Liver (tissue), 9 donors: ENCODE results near the gene ZFYVE9. TPM values are rescaled to one million over a fixed set of nuclear protein-coding genes. Genes with fewer than 3 reads are reported as not detected.

ENCODE experiments used
- DNase-seq: peaks from one replicate; pipeline ENCODE4 v3.0.0-alpha.2; 2017; ENCODE audit warnings: low spot score
- H3K27ac ChIP-seq, 2 donors: one replicate each; pipeline ENCODE4 v1.7.0; 2013; ENCODE audit warnings: inconsistent platforms in 2 of 2, low read length in 2 of 2, control low read depth in 1 of 2, low read depth in 1 of 2, mild to moderate bottlenecking in 1 of 2
- H3K27me3 ChIP-seq, 4 donors: one replicate each; pipeline versions ENCODE4 v1.6.1 to v1.7.0; 2013; ENCODE audit warnings: low read length in 3 of 4, inconsistent platforms in 1 of 4, mild to moderate bottlenecking in 1 of 4, moderate library complexity in 1 of 4; ENCODE audit not compliant: control insufficient read depth in 4 of 4, insufficient read depth in 4 of 4
- H3K36me3 ChIP-seq, 4 donors: one replicate each; pipeline versions ENCODE4 v1.6.1 to v1.7.0; 2013; ENCODE audit warnings: low read length in 3 of 4, mild to moderate bottlenecking in 3 of 4, low read depth in 1 of 4, moderate library complexity in 1 of 4; ENCODE audit not compliant: control insufficient read depth in 4 of 4, insufficient read depth in 3 of 4
- H3K4me1 ChIP-seq, 4 donors: one replicate each; pipeline versions ENCODE4 v1.6.1 to v1.7.0; 2013; ENCODE audit warnings: low read length in 3 of 4, mild to moderate bottlenecking in 3 of 4, moderate library complexity in 1 of 4; ENCODE audit not compliant: control insufficient read depth in 4 of 4, insufficient read depth in 4 of 4
- H3K4me3 ChIP-seq, 3 donors: one replicate each; pipeline versions ENCODE4 v1.6.1 to v1.7.0; 2013; ENCODE audit warnings: low read length in 3 of 3, control low read depth in 1 of 3, low read depth in 1 of 3, mild to moderate bottlenecking in 1 of 3
- H3K9ac ChIP-seq, 2 donors: one replicate each; pipeline ENCODE4 v1.7.0; 2013; ENCODE audit warnings: low read length in 2 of 2, mild to moderate bottlenecking in 2 of 2, moderate library complexity in 2 of 2, control low read depth in 1 of 2, low read depth in 1 of 2
- H3K9me3 ChIP-seq, 4 donors: one replicate each; pipeline versions ENCODE4 v1.6.1 to v1.7.0; 2013; ENCODE audit warnings: low read length in 3 of 4; ENCODE audit not compliant: control insufficient read depth in 4 of 4
- CTCF ChIP-seq: fragments of 150-350 bp; IDR thresholded peaks from 2 replicates; pipeline ENCODE4 v1.5.1; 2017; ENCODE audit warnings: improper control_type of control experiment, low read depth, low read length; ENCODE audit not compliant: missing input control
- FOXA1 ChIP-seq: IDR thresholded peaks from 2 replicates; pipeline ENCODE4 v1.6.1; 2016; ENCODE audit warnings: antibody characterized with exemption
- FOXA2 ChIP-seq: IDR thresholded peaks from 2 replicates; pipeline ENCODE4 v1.6.1; 2016; ENCODE audit warnings: antibody characterized with exemption
- GABPA ChIP-seq, 2 donors: IDR thresholded peaks in 1 of 2; conservative IDR thresholded peaks in 1 of 2; 2 replicates each; pipeline ENCODE4 v1.6.1; 2016; ENCODE audit warnings: antibody characterized with exemption in 2 of 2, mild to moderate bottlenecking in 1 of 2, moderate library complexity in 1 of 2
- HNF4A ChIP-seq, 2 donors: conservative IDR thresholded peaks; 2 replicates each; pipeline ENCODE4 v1.6.1; 2016; ENCODE audit warnings: antibody characterized with exemption in 2 of 2, mild to moderate bottlenecking in 2 of 2
- HNF4G ChIP-seq: IDR thresholded peaks from 2 replicates; pipeline ENCODE4 v1.6.1; 2016; ENCODE audit warnings: antibody characterized with exemption
- MAX ChIP-seq: IDR thresholded peaks from 2 replicates; pipeline ENCODE4 v1.6.1; 2016; ENCODE audit warnings: antibody characterized with exemption
- NR2F2 ChIP-seq: IDR thresholded peaks from 2 replicates; pipeline ENCODE4 v1.6.1; 2016; ENCODE audit warnings: antibody characterized with exemption
- RAD21 ChIP-seq, 2 donors: IDR thresholded peaks; 2 replicates each; pipeline ENCODE4 v1.6.1; 2016; ENCODE audit warnings: antibody characterized with exemption in 2 of 2, mild to moderate bottlenecking in 2 of 2
- TAF1 ChIP-seq: conservative IDR thresholded peaks from 2 replicates; pipeline ENCODE4 v1.6.1; 2016; ENCODE audit warnings: antibody characterized with exemption, mild to moderate bottlenecking
- YY1 ChIP-seq: IDR thresholded peaks from 2 replicates; pipeline ENCODE4 v1.6.1; 2016; ENCODE audit warnings: antibody characterized with exemption, mild to moderate bottlenecking
- WGBS: extraction: QIAGEN DNeasy Blood & Tissue Kit; methylation state at CpG from one replicate; pipeline ENCODE4 v1.1.7; 2013; 5-methylcytosine and 5-hydroxymethylcytosine counted together
- polyA plus RNA-seq, 2 donors: library from polyadenylated mRNA; stranded (reverse) in 1 of 2; unstranded in 1 of 2; fragments of 200-250 nt in 1 of 2; fragments of >200 nt in 1 of 2; fragmentation: Nextera tagmentation in 1 of 2; extraction: Ambion mirVana in 1 of 2; gene quantifications; one replicate each; pipeline versions ENCODE4 v1.2.1 to v1.2.3, GENCODE V29; 2013 to 2015
- total RNA-seq, 2 donors: library from RNA; depleted of rRNA; stranded (reverse); fragments of >200 nt; gene quantifications; one replicate each; pipeline ENCODE4 v1.2.3, GENCODE V29; 2014
- TF ChIP-seq, protein P1 (sequence below): IDR thresholded peaks from 2 replicates; pipeline ENCODE4 v1.6.1; 2016; ENCODE audit warnings: antibody characterized with exemption
- TF ChIP-seq, protein P2 (sequence below): IDR thresholded peaks from 2 replicates; pipeline ENCODE4 v1.6.1; 2016; ENCODE audit warnings: antibody characterized with exemption
- donor health status: healthy.
- donor health status: healthy.
- donor health status: healthy.
- donor health status: healthy.
- donor health status: healthy.

Gene ZFYVE9
- total and polyA plus RNA-seq, 4 donors, result 3.8 to 20.9 (median 7.7) TPM

- DNase-seq, result no peak
- H3K9ac ChIP-seq, result no peak overlapping the region
- no peak overlapping the region for H3K4me3 ChIP-seq
- no peaks in the 10 kb centered on the region for H3K9me3 ChIP-seq
- 98% methylated on average over 2 of the region's 2 CpGs for WGBS
- no peaks in the 10 kb centered on the region for H3K4me1 ChIP-seq
- TF ChIP-seq YY1 (no peak), HNF4A (conservative IDR thresholded peaks at IDR 0.05) (no peak), CTCF (no peak), GABPA (IDR thresholded peaks at IDR 0.05 in 1 of 2, conservative IDR thresholded peaks at IDR 0.05 in 1 of 2) (no peak), TAF1 (no peak)
- TF ChIP-seq, protein P1, sequence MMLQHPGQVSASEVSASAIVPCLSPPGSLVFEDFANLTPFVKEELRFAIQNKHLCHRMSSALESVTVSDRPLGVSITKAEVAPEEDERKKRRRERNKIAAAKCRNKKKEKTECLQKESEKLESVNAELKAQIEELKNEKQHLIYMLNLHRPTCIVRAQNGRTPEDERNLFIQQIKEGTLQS, result no peak
- no peak overlapping the region for H3K27ac ChIP-seq
- H3K36me3 ChIP-seq, result peaks cover 0 to 2% (median 0%) of the 10 kb centered on the region in 4 donors
- no peaks in the 10 kb centered on the region for H3K27me3 ChIP-seq
Observed at GRCh38 chr1:52235646-52236045, 93.8 kb downstream of the ZFYVE9 start.

DNA sequence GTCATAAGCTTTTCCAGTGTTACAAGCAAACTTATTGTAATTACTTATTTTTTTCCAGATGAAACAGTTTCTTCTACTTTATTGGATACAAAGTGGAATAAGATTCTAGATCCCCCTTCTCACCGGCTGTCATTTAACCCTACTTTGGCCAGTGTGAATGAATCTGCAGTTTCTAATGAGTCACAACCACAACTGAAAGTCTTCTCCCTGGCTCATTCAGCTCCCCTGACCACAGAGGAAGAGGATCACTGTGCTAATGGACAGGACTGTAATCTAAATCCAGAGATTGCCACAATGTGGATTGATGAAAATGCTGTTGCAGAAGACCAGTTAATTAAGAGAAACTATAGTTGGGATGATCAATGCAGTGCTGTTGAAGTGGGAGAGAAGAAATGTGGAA, 95.5 kb downstream of the ZFYVE9 start:
- no peak overlapping the region for H3K27ac ChIP-seq
- H3K4me1 ChIP-seq, result no peaks in the 10 kb centered on the region
- no peak for DNase-seq
- peaks cover 0 to 2% (median 0%) of the 10 kb centered on the region in 4 donors for H3K36me3 ChIP-seq
- 81% methylated on average over 1 of the region's 1 CpG for WGBS
- TF ChIP-seq HNF4A (conservative IDR thresholded peaks at IDR 0.05), result no peak
- TF ChIP-seq, protein P1, result no peak
- no peak for TF ChIP-seq RAD21 (IDR thresholded peaks at IDR 0.05)
- TF ChIP-seq FOXA2, result no peak
- TF ChIP-seq FOXA1, result no peak
- no peak for TF ChIP-seq YY1
- TF ChIP-seq MAX, result no peak
- TF ChIP-seq HNF4G, result no peak
- no peak for TF ChIP-seq GABPA (IDR thresholded peaks at IDR 0.05 in 1 of 2, conservative IDR thresholded peaks at IDR 0.05 in 1 of 2)
- no peak for TF ChIP-seq CTCF
- no peak for TF ChIP-seq NR2F2
- TF ChIP-seq TAF1, result no peak
- TF ChIP-seq, protein P2, sequence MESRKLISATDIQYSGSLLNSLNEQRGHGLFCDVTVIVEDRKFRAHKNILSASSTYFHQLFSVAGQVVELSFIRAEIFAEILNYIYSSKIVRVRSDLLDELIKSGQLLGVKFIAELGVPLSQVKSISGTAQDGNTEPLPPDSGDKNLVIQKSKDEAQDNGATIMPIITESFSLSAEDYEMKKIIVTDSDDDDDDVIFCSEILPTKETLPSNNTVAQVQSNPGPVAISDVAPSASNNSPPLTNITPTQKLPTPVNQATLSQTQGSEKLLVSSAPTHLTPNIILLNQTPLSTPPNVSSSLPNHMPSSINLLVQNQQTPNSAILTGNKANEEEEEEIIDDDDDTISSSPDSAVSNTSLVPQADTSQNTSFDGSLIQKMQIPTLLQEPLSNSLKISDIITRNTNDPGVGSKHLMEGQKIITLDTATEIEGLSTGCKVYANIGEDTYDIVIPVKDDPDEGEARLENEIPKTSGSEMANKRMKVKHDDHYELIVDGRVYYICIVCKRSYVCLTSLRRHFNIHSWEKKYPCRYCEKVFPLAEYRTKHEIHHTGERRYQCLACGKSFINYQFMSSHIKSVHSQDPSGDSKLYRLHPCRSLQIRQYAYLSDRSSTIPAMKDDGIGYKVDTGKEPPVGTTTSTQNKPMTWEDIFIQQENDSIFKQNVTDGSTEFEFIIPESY, result no peak
- no peaks in the 10 kb centered on the region for H3K9me3 ChIP-seq
- no peak overlapping the region for H3K4me3 ChIP-seq
- no peaks in the 10 kb centered on the region for H3K27me3 ChIP-seq
- H3K9ac ChIP-seq, result no peak overlapping the region
